ENCODE data around the gene MYO1B.

The MYO1B gene

GRCh38 chr2:191264647-191265081, 19.5 kb downstream of the MYO1B start:
- no peak for DNase-seq

GRCh38 chr2:191265311-191266170, 20.3 kb downstream of the MYO1B start:
- no peak for DNase-seq

- DNase-seq = no peak
Observed at GRCh38 chr2:191266201-191266600, 21.0 kb downstream of the MYO1B start.

GRCh38 chr2:191268596-191268995, 23.4 kb downstream of the MYO1B start:
- no peak for DNase-seq

GRCh38 chr2:191270306-191271161, 25.3 kb downstream of the MYO1B start:
- no peak for DNase-seq

- no peak for DNase-seq
Observed at GRCh38 chr2:191272064-191272463, 26.9 kb downstream of the MYO1B start.

GRCh38 chr2:191274413-191274815, 29.2 kb downstream of the MYO1B start:
- DNase-seq = no peak

GRCh38 chr2:191276792-191277465, 31.7 kb downstream of the MYO1B start:
- DNase-seq = no peak

- no peak for DNase-seq
Observed at GRCh38 chr2:191280290-191280689, 35.1 kb downstream of the MYO1B start.

- DNase-seq = no peak
Observed at GRCh38 chr2:191280834-191281756, 35.9 kb downstream of the MYO1B start.

- no peak for DNase-seq
Observed at GRCh38 chr2:191285252-191285651, 40.0 kb downstream of the MYO1B start.

GRCh38 chr2:191287820-191288219, 42.6 kb downstream of the MYO1B start:
- DNase-seq = no peak

- no peak for DNase-seq
Observed at GRCh38 chr2:191289049-191289448, 43.8 kb downstream of the MYO1B start.

GRCh38 chr2:191291471-191291870, 46.3 kb downstream of the MYO1B start:
- no peak for DNase-seq

- no peak for DNase-seq
Observed at GRCh38 chr2:191292869-191293268, 47.7 kb downstream of the MYO1B start.

GRCh38 chr2:191295088-191295487, 49.9 kb downstream of the MYO1B start:
- no peak for DNase-seq

- no peak for DNase-seq
Observed at GRCh38 chr2:191296083-191297006, 51.1 kb downstream of the MYO1B start.

- no peak for DNase-seq
Observed at GRCh38 chr2:191297033-191297432, 51.8 kb downstream of the MYO1B start.

- no peak for DNase-seq
Observed at GRCh38 chr2:191298306-191298705, 53.1 kb downstream of the MYO1B start.

- no peak for DNase-seq
Observed at GRCh38 chr2:191299010-191299409, 53.8 kb downstream of the MYO1B start.

- no peak for DNase-seq
Observed at GRCh38 chr2:191299866-191300265, 54.7 kb downstream of the MYO1B start.

All from CD4-positive, alpha-beta T cell treated with Interleukin-1 beta for 1 hour (primary cell).